NT2/D1 (cell line): ENCODE measurements around the gene CNTN5.

Experiments used
- SUZ12 ChIP-seq: IDR thresholded peaks from 2 replicates; pipeline ENCODE4 v1.6.1; 2011; ENCODE audit not compliant: insufficient read length, insufficient read depth; ENCODE audit errors: extremely low read depth
- YY1 ChIP-seq: IDR thresholded peaks from 2 replicates; pipeline ENCODE4 v1.6.1; 2011; ENCODE audit not compliant: insufficient read length, insufficient read depth
- ZNF274 ChIP-seq: IDR thresholded peaks from 2 replicates; pipeline ENCODE4 v1.6.1; 2011; ENCODE audit warnings: mild to moderate bottlenecking, low read depth, low read length

- no peak for TF ChIP-seq YY1
- TF ChIP-seq SUZ12, result no peak
- no peak for TF ChIP-seq ZNF274
These were observed 208.8 kb downstream of the CNTN5 start for GRCh38 chr11:99229544-99229943.
